ENCODE data around the gene CDC42. TPM values are rescaled to one million over a fixed set of nuclear protein-coding genes. Genes with fewer than 3 reads are reported as not detected.

Gene CDC42
- total RNA-seq, 2 donors from 2014 or later, result 39.9 to 72.1 TPM

DNA sequence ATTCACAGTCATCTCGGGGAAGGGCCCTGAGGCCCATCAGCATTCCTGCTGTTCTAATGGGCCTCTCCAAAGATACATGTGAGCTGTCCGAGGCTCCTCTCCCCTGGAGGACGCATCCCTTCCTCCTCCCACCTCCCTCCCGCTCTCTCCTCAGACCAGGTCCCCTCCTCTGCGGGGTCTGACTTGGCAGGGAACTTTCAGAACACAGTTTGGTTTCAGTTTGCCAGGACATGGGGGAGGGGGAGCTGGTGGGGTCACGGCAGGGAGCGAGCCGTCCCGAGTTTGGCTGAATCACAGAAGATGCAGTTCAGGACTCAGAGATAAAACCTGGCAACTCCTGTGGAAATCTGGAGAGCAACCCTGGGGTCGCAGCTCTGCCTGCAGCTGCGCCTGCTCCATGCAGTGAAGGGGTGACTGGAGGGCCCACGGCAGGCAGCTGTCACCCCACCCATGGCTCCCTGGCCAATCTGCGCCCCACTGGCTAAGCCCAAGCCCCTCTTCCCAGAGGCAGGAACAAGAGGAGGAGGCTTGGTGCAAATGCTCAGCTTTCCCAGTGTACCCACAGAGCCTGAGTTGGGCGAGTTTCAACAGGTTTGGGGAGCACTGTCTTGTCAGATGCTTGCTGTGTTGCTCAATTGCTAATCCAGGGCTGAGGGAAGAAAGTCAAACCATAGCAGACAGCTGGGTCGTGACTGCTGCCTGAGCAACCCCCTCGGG, 84.7 kb downstream of the CDC42 start:
- no peak for TF ChIP-seq POLR2A (IDR thresholded peaks at IDR 0.05)
- TF ChIP-seq, protein P1, sequence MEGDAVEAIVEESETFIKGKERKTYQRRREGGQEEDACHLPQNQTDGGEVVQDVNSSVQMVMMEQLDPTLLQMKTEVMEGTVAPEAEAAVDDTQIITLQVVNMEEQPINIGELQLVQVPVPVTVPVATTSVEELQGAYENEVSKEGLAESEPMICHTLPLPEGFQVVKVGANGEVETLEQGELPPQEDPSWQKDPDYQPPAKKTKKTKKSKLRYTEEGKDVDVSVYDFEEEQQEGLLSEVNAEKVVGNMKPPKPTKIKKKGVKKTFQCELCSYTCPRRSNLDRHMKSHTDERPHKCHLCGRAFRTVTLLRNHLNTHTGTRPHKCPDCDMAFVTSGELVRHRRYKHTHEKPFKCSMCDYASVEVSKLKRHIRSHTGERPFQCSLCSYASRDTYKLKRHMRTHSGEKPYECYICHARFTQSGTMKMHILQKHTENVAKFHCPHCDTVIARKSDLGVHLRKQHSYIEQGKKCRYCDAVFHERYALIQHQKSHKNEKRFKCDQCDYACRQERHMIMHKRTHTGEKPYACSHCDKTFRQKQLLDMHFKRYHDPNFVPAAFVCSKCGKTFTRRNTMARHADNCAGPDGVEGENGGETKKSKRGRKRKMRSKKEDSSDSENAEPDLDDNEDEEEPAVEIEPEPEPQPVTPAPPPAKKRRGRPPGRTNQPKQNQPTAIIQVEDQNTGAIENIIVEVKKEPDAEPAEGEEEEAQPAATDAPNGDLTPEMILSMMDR (IDR thresholded peaks at IDR 0.05), result no peak
- H3K4me1 ChIP-seq, result peaks cover 13% of the 10 kb centered on the region
- DNase-seq (no peak), ATAC-seq (no peak)
- no peak overlapping the region for H3K4me3 ChIP-seq
- H3K27ac ChIP-seq, result no peak overlapping the region
- H3K9me3 ChIP-seq, result no peaks in the 10 kb centered on the region
- 75% methylated on average over 13 to 16 of the region's 16 CpGs for WGBS, 2 donors
- no peaks in the 10 kb centered on the region for H3K36me3 ChIP-seq (replicated peaks in 1 of 2; ENCODE audit: insufficient read depth in 1 of 2, low read depth in 2 of 2)
- no peaks in the 10 kb centered on the region for H3K27me3 ChIP-seq
- intact Hi-C loops (cut with DNase I), result loop anchor here (10.0 kb wide), 1 partner anchor 278 kb away; no protein-coding TSS in a partner anchor

DNA sequence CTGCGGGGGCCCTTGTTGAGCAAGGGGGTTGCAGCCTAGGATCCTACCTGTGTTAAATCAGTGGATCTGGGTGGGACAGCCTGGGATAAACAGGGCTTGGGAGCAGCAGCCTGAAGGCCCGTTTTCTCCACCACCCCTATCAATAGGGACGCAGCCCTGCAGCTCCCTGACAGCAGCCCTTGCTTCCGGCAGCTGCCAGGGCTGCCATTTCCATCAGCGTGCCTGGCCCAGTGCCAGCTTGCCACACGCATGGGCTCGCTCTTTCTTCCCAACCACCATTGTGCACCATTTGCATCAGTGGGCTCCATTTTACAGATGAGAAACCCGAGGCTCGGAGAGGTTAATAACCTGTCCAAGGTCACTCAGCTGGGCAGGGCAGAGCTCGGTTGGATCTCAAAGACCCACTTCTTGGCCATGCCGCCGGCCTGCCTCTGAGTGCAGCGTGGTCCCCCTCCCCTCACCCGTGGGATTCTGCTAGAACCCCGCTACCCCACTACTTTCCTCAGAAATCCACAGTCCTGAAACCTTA, 86.6 kb downstream of the CDC42 start:
- DNase-seq (no peak), ATAC-seq (no peak)
- Histone ChIP-seq H3K4me3 (no peak overlapping the region), H3K4me1 (peaks cover 18% of the 10 kb centered on the region), H3K27ac (no peak overlapping the region), H3K9me3 (no peaks in the 10 kb centered on the region), H3K27me3 (no peaks in the 10 kb centered on the region), H3K36me3 (replicated peaks in 1 of 2; ENCODE audit: insufficient read depth in 1 of 2, low read depth in 2 of 2) (no peaks in the 10 kb centered on the region)
- intact Hi-C loops (cut with DNase I), result loop anchor here (10.0 kb wide), 1 partner anchor 276 kb away; no protein-coding TSS in a partner anchor
- WGBS, 2 donors, result 79 to 89% methylated on average over 11 to 15 of the region's 15 CpGs
- no peak for TF ChIP-seq POLR2A (IDR thresholded peaks at IDR 0.05)
- TF ChIP-seq, protein P1 (IDR thresholded peaks at IDR 0.05), result no peak

DNA sequence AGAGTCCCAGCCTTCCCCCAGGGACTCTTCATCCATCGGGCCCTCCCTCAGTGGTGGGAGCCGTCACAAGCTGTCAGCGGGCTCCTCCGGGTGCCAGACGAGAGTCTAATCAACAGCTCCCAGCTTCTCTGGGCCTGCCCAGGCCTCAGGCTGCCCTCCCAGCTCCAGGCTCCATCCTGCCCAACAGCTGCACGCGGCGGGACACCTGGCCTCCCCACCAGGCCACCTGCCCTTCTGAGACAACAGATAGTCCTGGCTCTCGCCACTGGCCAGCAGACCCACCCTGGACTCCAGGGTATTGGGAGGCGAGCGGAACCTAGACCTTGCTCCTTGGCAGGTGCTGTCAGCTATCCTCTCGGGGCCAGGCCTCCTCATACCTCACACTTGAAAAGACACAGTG, 87.3 kb downstream of the CDC42 start:
- Histone ChIP-seq H3K36me3 (replicated peaks in 1 of 2; ENCODE audit: insufficient read depth in 1 of 2, low read depth in 2 of 2) (no peaks in the 10 kb centered on the region), H3K4me1 (peaks cover 18% of the 10 kb centered on the region), H3K27me3 (no peaks in the 10 kb centered on the region), H3K9me3 (no peaks in the 10 kb centered on the region), H3K4me3 (no peak overlapping the region), H3K27ac (no peak overlapping the region)
- intact Hi-C loops (cut with DNase I), result loop anchor here (10.0 kb wide), 1 partner anchor 275 kb away; no protein-coding TSS in a partner anchor
- no peak for DNase-seq
- TF ChIP-seq POLR2A (IDR thresholded peaks at IDR 0.05), result no peak
- TF ChIP-seq, protein P1 (IDR thresholded peaks at IDR 0.05), result no peak
- ATAC-seq, result no peak
- WGBS, 2 donors, result 86 to 91% methylated on average over 1 to 12 of the region's 12 CpGs

Small RNA genes lying within 50 kb of the gene (small RNA-seq; reads per million reads assigned to genes)
- gene RN7SL186P, result not detected
- gene RNU6-776P, result not detected

Other genes with a start within 250 kb of the CDC42 start
- 1 to 10 TPM in 1 of 2 donors, not detected in 1; 2.3 TPM for gene LDLRAD2, start 240.4 kb upstream of the CDC42 start, total RNA-seq
- gene HSPG2, start 115.4 kb upstream of the CDC42 start, total RNA-seq, result 100 to 1,000 TPM in 1 of 2 donors, 10 to 100 TPM in 1; 87.7 to 179 TPM
- gene CELA3B, start 75.7 kb upstream of the CDC42 start, total RNA-seq, result over 10,000 TPM; 12,815 to 27,120 TPM
- gene CELA3A, start 51.1 kb upstream of the CDC42 start, total RNA-seq, result over 10,000 TPM; 37,316 to 51,622 TPM
- gene WNT4, start 90.4 kb downstream of the CDC42 start, total RNA-seq, result 1 to 10 TPM in 1 of 2 donors, under 1 TPM in 1; 0.52 to 1.3 TPM